H9 (cell line): ENCODE results near the gene HTR3D. TPM values are rescaled to one million over a fixed set of nuclear protein-coding genes. Genes with fewer than 3 reads are reported as not detected.

ENCODE experiments used
- DNase-seq: peaks from one replicate; pipeline ENCODE4 v3.0.0-alpha.2; 2017
- H2AFZ ChIP-seq: one replicate; pipeline ENCODE4 v1.6.1; 2013; ENCODE audit warnings: mild to moderate bottlenecking, low read length, control low read depth, moderate library complexity
- H2AK5ac ChIP-seq: 2 replicates; pipeline ENCODE4 v1.6.1; 2013; ENCODE audit warnings: low read length, control low read depth, mixed read lengths; ENCODE audit not compliant: insufficient read length
- H2BK120ac ChIP-seq: one replicate; pipeline ENCODE4 v1.6.1; 2013; ENCODE audit warnings: low read depth, mild to moderate bottlenecking, low read length, control low read depth, inconsistent platforms; ENCODE audit not compliant: poor library complexity, severe bottlenecking
- H2BK12ac ChIP-seq: 2 replicates; pipeline ENCODE4 v1.6.1; 2013; ENCODE audit warnings: low read length, control low read depth, mixed read lengths, low read depth; ENCODE audit not compliant: insufficient read length
- H2BK15ac ChIP-seq: 2 replicates; pipeline ENCODE4 v1.6.1; 2013; ENCODE audit warnings: low read depth, low read length, control low read depth
- H2BK20ac ChIP-seq: one replicate; pipeline ENCODE4 v1.6.1; 2013; ENCODE audit warnings: low read depth, mild to moderate bottlenecking, low read length, control low read depth, inconsistent platforms; ENCODE audit not compliant: poor library complexity, severe bottlenecking
- H2BK5ac ChIP-seq: 2 replicates; pipeline ENCODE4 v1.6.1; 2013; ENCODE audit warnings: low read length, control low read depth, mixed read lengths; ENCODE audit not compliant: insufficient read length
- H3K14ac ChIP-seq: 2 replicates; pipeline ENCODE4 v1.6.1; 2013; ENCODE audit warnings: low read length, control low read depth; ENCODE audit not compliant: insufficient read depth
- H3K18ac ChIP-seq: 2 replicates; pipeline ENCODE4 v1.6.1; 2013; ENCODE audit warnings: low read depth, mild to moderate bottlenecking, mixed read lengths, low read length, control low read depth; ENCODE audit not compliant: insufficient read length
- H3K23ac ChIP-seq: 2 replicates; pipeline ENCODE4 v1.6.1; 2013; ENCODE audit warnings: low read length, control low read depth, mixed read lengths, low read depth; ENCODE audit not compliant: insufficient read length
- H3K23me2 ChIP-seq: 2 replicates; pipeline ENCODE4 v1.6.1; 2013; ENCODE audit warnings: low read depth, mild to moderate bottlenecking, mixed read lengths, low read length, control low read depth; ENCODE audit not compliant: insufficient read length, poor library complexity, severe bottlenecking
- H3K27ac ChIP-seq: 2 replicates; pipeline ENCODE4 v1.5.1; 2013; ENCODE audit warnings: low read length, control low read depth, mixed read lengths, low read depth; ENCODE audit not compliant: insufficient read length
- H3K27me3 ChIP-seq: 2 replicates; pipeline ENCODE4 v1.6.1; 2013; ENCODE audit warnings: low read length, control low read depth, inconsistent platforms; ENCODE audit not compliant: insufficient read depth
- H3K4ac ChIP-seq: 2 replicates; pipeline ENCODE4 v1.6.1; 2013; ENCODE audit warnings: low read depth, mild to moderate bottlenecking, control low read depth, inconsistent platforms, low read length, moderate library complexity
- H3K4me1 ChIP-seq: 2 replicates; pipeline ENCODE4 v1.6.1; 2013; ENCODE audit warnings: low read length, control low read depth, inconsistent platforms; ENCODE audit not compliant: insufficient read depth
- H3K4me2 ChIP-seq: 2 replicates; pipeline ENCODE4 v1.6.1; 2013; ENCODE audit warnings: low read length, control low read depth, mixed read lengths; ENCODE audit not compliant: insufficient read length, insufficient read depth
- H3K56ac ChIP-seq: 2 replicates; pipeline ENCODE4 v1.6.1; 2013; ENCODE audit warnings: low read depth, mild to moderate bottlenecking, mixed read lengths, low read length, control low read depth; ENCODE audit not compliant: insufficient read length
- H3K79me1 ChIP-seq: 2 replicates; pipeline ENCODE4 v1.6.1; 2013; ENCODE audit warnings: low read depth, mild to moderate bottlenecking, moderate library complexity, low read length, control low read depth, inconsistent platforms; ENCODE audit not compliant: insufficient read depth, poor library complexity, severe bottlenecking
- H3K79me2 ChIP-seq: 2 replicates; pipeline ENCODE4 v1.6.1; 2013; ENCODE audit warnings: low read length, control low read depth, inconsistent platforms; ENCODE audit not compliant: insufficient read depth
- H3K9ac ChIP-seq: 2 replicates; pipeline ENCODE4 v1.6.1; 2013; ENCODE audit warnings: low read length, control low read depth, mixed read lengths; ENCODE audit not compliant: insufficient read length; ENCODE audit errors: extremely low read depth
- H3K9me3 ChIP-seq: one replicate; pipeline ENCODE4 v1.6.1; 2013; ENCODE audit warnings: low read depth, low read length, inconsistent platforms; ENCODE audit not compliant: control insufficient read depth
- H3T11ph ChIP-seq: one replicate; pipeline ENCODE4 v1.6.1; 2013; ENCODE audit warnings: mild to moderate bottlenecking, low read length, control low read depth, inconsistent platforms
- H4K20me1 ChIP-seq: one replicate; pipeline ENCODE4 v1.6.1; 2013; ENCODE audit not compliant: control insufficient read depth, insufficient read length, insufficient read depth
- H4K5ac ChIP-seq: 2 replicates; pipeline ENCODE4 v1.6.1; 2013; ENCODE audit warnings: low read depth, mild to moderate bottlenecking, mixed read lengths, low read length, control low read depth; ENCODE audit not compliant: insufficient read length
- H4K8ac ChIP-seq: replicated peaks from 2 replicates; pipeline ENCODE4 v1.6.1; 2013; ENCODE audit warnings: low read length, control low read depth, mixed read lengths, low read depth; ENCODE audit not compliant: insufficient read length
- H4K91ac ChIP-seq: 2 replicates; pipeline ENCODE4 v1.6.1; 2013; ENCODE audit warnings: low read depth, mild to moderate bottlenecking, moderate library complexity, mixed read lengths, low read length, control low read depth; ENCODE audit not compliant: insufficient read length
- H3K27ac Mint-ChIP-seq, 3 experiments: 2 replicates in 2 of 3; 3 replicates in 1 of 3; pipeline ENCODE4 v1.8.0; 2020 to 2021; ENCODE audit warnings: mixed read lengths in 3 of 3, mild to moderate bottlenecking in 1 of 3, moderate library complexity in 1 of 3
- H3K27me3 Mint-ChIP-seq: 2 replicates; pipeline ENCODE4 v1.8.0; 2021; ENCODE audit warnings: low read depth, mild to moderate bottlenecking, moderate library complexity, mixed read lengths
- H3K36me3 Mint-ChIP-seq, 3 experiments: 2 replicates in 2 of 3; 3 replicates in 1 of 3; pipeline ENCODE4 v1.8.0; 2020 to 2021; ENCODE audit warnings: low read depth in 3 of 3, mixed read lengths in 3 of 3; ENCODE audit not compliant: insufficient read depth in 1 of 3
- H3K4me1 Mint-ChIP-seq, 2 experiments: 2 replicates each; pipeline ENCODE4 v1.8.0; 2020; ENCODE audit warnings: mixed read lengths in 2 of 2
- H3K4me3 Mint-ChIP-seq, 2 experiments: 2 replicates in 1 of 2; 3 replicates in 1 of 2; pipeline ENCODE4 v1.8.0; 2020 to 2021; ENCODE audit warnings: mild to moderate bottlenecking in 2 of 2, mixed read lengths in 2 of 2, moderate library complexity in 1 of 2
- H3K9me3 Mint-ChIP-seq, 2 experiments: 2 replicates in 1 of 2; 3 replicates in 1 of 2; pipeline ENCODE4 v1.8.0; 2020; ENCODE audit warnings: mild to moderate bottlenecking in 2 of 2, mixed read lengths in 2 of 2, moderate library complexity in 1 of 2
- WGBS: extraction: QIAGEN DNeasy Blood & Tissue Kit; methylation state at CpG from one replicate; pipeline ENCODE4 v1.1.7; 2013; ENCODE audit warnings: missing lambda C conversion rate, low lambda C conversion rate, mixed read lengths; ENCODE audit not compliant: insufficient read length; ENCODE audit errors: extremely low coverage; 5-methylcytosine and 5-hydroxymethylcytosine counted together
- total RNA-seq: library from RNA; stranded (reverse); gene quantifications from 2 replicates; pipeline ENCODE4 v1.2.1, GENCODE V29; 2021
- TF ChIP-seq, protein P1 (sequence below): fragments of 200-600 bp; sonication (generic); conservative IDR thresholded peaks from 3 replicates; pipeline ENCODE4 v1.8.0; 2021; ENCODE audit warnings: antibody characterized with exemption, mild to moderate bottlenecking

HTR3D gene
- total RNA-seq, 1 experiment from 2014 or later, result not detected

GRCh38 chr3:184082465-184082864 lies 50.9 kb downstream of the HTR3D start:
- WGBS, result no CpG with 5 or more reads among the region's 2 CpGs
- Histone ChIP-seq H3K27me3 (no peaks in the 10 kb centered on the region), H2BK20ac (no peak overlapping the region)

More at GRCh38 chr3:184082465-184082864, 50.9 kb downstream of the HTR3D start:
- Histone ChIP-seq H4K91ac (no peak overlapping the region), H3K14ac (no peak overlapping the region), H3K79me2 (no peaks in the 10 kb centered on the region), H2BK15ac (no peak overlapping the region), H2AK5ac (no peak overlapping the region), H3K23me2 (no peaks in the 10 kb centered on the region), H2BK120ac (no peak overlapping the region), H3K9ac (no peak overlapping the region), H3T11ph (no peak overlapping the region), H4K5ac (no peak overlapping the region), H3K4me1 (peaks cover 4% of the 10 kb centered on the region; the same call in 1 of the 2 replicates), H3K18ac (no peak overlapping the region), H2AFZ (no peak overlapping the region), H4K8ac (no peak overlapping the region), H3K4me2 (no peak overlapping the region), H3K56ac (no peak overlapping the region), H3K9me3 (no peaks in the 10 kb centered on the region), H4K20me1 (no peaks in the 10 kb centered on the region), H3K23ac (no peak overlapping the region), H3K4ac (no peak overlapping the region), H2BK12ac (no peak overlapping the region), H2BK5ac (no peak overlapping the region), H3K27ac (no peak overlapping the region), H3K79me1 (no peaks in the 10 kb centered on the region)
- DNase-seq, result no peak
- Mint-ChIP-seq H3K27me3 (no peaks in the 10 kb centered on the region), H3K9me3 (no peaks in the 10 kb centered on the region), H3K27ac (no peak overlapping the region), H3K36me3 (no peaks in the 10 kb centered on the region), H3K4me3 (no peak overlapping the region), H3K4me1 (peaks cover 11 to 13% of the 10 kb centered on the region in 2 experiments)
- TF ChIP-seq, protein P1, sequence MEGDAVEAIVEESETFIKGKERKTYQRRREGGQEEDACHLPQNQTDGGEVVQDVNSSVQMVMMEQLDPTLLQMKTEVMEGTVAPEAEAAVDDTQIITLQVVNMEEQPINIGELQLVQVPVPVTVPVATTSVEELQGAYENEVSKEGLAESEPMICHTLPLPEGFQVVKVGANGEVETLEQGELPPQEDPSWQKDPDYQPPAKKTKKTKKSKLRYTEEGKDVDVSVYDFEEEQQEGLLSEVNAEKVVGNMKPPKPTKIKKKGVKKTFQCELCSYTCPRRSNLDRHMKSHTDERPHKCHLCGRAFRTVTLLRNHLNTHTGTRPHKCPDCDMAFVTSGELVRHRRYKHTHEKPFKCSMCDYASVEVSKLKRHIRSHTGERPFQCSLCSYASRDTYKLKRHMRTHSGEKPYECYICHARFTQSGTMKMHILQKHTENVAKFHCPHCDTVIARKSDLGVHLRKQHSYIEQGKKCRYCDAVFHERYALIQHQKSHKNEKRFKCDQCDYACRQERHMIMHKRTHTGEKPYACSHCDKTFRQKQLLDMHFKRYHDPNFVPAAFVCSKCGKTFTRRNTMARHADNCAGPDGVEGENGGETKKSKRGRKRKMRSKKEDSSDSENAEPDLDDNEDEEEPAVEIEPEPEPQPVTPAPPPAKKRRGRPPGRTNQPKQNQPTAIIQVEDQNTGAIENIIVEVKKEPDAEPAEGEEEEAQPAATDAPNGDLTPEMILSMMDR, result no peak
